HuH-7.5 (cell line): Measurements from ENCODE around the gene MAP3K6.

Experiments used
- DNase-seq: peaks from one replicate; pipeline ENCODE4 v3.0.0; 2011; ENCODE audit warnings: low spot score

Gene MAP3K6

DNA sequence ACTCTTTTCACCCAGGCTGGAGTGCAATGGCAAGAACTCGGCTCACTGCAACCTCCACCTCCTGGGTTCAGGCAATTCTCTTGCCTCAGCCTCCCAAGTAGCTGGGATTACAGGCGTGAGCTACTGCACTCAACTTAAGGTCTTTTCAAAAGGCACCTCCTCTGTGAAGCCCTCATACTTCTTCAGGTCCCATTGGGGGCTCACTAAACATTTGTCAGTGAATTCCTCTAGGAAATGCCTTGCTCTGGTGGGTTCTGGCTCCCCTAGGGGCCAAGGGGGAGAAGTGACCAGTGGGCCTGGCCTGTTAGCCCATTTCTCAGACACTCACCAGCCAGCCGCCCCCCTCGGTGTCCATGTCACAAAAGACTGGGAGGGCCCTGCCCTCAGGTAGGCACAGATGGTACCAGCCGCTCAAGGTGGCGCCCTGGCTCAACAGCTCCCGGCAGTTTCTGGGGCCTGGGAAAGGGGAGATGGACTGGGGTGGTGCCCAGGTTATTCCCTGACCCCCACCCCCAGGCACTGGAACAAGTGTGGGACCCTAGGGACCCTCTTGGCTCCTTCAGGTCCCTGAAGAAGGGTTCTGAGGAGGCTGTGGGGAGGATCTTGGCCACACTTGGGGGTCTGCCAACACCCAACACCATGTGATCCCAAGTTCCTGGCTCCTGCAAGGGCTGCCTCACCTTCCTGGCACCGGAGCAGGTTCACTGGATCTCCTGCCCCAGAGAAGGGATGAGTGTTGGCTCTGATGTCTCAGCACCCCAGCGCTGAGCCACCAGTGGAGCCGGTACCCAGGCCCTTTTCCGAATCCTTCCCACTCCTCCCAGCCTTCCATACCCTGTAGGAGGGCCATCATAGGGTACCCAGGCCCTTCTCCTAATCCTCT, 6.3 kb upstream of the MAP3K6 start:
- no peak for DNase-seq

DNA sequence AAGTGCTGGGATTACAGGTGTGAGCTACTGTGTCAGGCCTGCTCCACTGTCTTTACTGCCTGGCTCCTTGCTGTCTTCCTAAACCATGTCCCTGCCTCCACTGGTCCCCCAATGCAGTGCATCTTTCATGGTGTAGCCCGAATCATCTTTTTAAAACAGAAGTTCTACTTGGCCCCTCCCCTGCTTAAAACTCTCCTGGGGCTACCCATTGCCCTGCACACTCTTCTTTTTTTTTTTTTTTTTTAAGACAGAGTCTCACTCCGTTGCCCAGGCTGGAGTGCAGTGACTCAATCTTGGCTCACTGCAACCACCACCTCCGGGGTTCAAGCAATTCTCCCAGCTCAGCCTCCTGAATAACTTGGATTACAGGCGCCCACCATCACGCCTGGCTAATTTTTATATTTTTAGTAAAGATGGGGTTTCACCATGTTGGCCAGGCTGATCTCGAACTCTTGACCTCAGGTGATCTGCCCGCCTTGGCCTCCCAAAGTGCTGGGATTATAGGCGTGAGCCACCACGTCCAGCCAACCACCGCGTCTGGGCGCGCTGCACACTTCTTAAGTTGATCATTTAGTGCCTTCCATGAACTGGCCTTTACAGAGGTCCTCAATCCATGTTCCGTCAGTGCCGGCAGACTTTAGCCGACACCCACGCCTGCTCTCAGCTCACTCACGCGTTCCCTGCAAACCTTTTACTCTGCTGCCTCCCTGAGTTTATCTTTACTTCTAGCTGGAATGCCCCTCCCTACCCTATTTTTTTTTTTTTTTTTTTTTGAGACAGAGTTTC, 5.5 kb upstream of the MAP3K6 start:
- no peak for DNase-seq

DNA sequence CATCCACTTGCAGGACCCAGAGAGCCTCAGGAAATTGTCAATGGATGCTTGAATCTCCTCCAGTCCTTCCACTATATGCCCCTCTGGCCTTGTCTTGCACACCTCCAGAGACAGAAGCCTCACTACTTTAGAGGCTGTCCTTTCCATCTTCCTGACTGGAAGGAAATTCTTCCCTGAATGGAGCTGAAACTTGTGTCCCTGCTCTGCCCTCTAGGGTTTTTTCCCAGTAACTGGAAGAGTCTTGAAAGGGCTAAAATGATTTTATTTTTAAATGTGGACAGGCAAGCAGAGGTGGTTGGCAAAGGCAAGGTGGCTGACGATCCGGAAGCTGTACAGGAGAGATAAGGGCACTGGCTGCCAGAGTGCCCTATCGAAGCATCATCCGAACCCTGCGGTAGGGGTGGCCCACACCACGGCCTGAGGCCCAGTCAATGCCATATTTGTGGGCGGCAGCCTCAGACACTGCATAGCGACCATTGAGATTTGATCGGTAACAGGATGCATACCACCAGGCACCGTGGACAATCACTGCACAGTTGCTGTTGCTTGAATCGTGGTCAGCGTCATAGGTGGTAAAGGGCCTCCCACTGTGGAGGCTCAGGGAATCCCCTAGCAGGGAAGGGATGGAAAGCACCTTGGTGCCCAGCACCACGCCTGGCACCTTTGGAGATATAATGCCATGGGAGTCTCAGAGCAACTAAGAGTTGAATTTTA, 2.3 kb upstream of the MAP3K6 start:
- DNase-seq: no peak

DNA sequence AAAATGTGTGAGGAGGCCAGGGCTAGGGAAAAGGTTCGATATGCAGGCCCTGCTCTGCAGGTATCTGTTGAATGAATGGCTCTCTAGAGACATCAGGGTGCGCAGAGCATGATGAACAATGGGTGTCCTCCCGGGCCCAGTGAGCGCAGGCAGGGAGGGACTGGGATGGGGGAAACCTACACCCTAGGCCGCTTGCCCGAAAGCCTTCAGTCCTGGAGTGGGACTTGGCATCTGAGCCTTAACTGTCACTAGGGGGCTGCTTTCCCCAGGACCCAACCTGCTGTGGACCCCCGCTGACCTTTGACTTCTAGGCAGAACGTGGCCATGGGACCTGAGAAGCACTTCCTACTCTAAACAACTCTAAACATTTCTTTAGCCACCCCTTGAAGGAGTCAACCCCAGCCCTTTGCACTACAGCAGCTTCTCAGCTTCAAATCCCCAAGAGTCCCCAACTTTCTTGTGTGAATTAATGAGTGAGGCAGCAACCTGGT, 444 bp upstream of the MAP3K6 start:
- no peak for DNase-seq

DNA sequence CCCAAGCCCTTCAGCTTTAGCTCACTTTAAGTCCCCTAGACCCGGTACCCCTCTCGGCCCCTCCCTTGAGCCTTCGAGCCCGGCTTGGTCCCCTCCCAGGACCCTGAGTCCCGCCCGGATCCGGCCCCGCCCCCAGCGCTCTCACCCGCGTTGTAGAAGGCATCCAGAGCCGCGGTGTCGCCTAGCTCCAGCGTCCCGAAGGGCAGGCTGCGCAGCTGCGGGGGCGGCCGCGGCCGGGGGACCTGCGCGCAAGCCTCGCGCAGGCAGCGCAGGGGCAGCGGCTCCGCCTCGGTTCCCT, 699 bp downstream of the MAP3K6 start:
- DNase-seq: peak; percentile 89

DNA sequence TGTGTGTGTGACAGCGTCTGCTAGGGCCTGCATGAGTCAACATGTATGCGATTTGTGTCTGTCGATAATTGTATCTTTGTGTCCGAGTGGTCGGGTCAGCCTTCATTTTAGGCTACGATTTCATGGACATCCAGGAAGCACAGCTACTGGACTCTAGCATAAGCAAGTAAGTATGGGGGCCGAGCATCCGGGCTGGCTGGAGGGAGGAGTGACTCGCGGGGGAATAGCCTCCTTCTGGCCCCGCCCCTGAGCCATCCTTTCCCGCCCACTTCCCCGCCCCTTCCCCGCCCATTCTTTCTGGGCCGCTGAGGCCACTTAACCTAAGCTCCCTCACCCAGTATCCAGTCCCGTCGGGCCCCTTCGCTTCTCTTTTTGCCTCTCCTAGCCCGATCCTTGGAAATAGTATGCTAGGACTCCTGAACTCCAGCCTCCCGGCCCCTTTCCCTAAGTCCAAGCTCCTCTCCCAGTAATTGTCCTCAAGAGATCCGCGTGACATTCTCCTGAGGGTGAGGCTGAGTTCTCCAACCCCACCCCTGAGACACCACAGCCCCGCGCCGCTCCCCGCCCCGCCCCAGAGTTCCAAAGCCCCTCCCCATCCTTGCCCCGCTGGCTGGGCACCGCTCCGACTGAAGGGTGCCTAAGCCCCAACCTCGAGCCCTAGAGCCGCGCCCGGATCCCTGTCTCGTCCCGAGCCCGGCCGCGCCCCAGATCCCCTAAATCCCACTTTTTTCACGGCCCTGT, 1.2 kb downstream of the MAP3K6 start:
- peak; percentile 93 for DNase-seq

DNA sequence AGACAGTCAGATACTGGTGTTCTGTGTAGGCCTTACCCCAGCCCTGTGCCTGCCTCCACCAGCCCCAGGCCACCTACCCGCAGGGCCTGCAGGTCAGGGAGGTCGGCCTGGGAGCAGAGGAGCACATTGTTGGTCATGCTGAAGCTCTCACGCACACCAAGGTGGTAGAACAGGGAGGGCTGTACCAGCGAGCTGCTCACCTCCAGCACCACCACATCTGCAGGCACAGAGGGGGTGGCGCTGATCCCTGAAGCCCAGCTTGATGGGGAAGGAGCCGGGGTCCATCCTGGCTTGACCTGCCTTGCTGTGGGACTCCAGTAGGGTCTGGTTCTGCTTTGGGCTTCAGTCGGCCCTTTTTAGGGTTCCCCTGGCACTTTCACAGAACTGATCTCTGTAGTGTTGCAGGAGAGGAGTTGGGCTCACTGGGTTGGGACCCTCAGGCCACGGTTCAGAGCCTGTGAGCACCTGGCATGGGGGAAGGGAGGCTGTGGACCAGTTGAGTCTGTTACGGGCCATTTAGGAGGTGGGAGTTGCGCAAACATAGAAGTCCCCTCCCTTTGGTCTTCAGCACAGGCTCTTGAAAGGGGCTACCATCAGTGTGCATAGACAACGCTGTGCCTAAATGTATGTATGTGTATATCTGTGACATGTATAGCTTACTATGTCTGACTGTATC, 1.9 kb downstream of the MAP3K6 start:
- DNase-seq: no peak

DNA sequence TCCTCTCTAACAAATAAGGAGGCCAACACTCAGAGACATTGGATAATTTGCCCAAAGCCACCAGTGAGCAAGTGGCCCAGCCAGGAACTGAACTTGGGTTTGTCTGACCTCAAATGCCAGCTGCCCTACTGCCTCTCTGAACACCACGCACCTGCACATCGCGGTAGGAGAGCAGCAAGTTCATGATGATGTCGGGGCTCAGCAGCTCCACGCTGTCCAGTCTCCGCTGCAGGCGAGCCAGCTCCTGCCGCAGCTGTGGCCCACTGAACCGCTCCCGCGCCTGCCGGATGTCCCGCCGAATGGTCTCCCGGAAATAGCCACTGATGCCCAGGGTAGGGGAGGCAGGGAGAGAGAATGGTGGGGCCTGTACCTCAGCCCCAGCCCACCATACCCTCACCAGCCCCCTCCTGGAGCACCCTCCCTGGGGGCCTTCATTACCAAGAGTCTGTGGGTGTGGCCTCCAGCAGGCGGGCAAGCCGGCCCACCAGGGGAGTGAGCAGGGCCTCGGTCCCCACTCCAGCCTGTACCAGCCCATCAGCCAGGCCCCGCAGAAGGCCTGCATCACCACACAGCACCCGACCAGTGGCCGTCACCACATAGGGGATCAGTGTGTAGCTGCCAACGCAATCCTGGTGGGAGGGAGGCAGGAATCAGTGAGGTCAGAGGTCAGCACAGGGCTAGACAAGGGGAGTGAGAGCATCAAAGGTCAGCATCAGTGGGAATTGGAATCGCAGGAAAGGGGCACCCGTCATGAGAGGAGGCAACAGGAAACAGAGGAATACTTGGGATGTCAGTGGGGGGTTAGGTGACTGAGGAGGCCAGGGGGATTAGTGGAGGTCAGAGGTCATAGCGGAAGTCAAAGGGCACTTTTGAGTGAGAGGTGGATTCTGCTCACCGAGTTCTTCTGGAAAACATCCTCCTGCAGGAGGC, 2.7 kb downstream of the MAP3K6 start:
- DNase-seq: no peak

DNA sequence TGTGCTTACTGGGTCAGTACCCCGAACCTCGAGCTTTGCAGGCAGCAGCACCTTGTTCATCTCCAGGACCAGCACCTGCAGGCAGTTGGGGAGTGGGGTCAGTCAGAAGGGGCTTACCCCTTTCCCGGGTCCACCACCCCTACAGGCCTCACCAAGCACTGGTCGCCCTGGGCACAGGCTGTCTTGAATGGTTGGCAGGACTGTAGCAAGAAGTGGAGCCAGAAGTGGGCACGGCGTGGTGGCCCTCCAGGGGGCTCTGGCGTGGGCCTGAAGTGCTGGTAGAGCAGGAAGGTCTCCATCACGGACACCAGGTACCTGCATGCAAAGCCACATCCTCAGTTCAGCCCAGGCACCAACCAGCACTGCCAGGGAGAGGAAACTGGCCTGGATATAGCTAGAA, 5.2 kb downstream of the MAP3K6 start:
- DNase-seq: no peak

DNA sequence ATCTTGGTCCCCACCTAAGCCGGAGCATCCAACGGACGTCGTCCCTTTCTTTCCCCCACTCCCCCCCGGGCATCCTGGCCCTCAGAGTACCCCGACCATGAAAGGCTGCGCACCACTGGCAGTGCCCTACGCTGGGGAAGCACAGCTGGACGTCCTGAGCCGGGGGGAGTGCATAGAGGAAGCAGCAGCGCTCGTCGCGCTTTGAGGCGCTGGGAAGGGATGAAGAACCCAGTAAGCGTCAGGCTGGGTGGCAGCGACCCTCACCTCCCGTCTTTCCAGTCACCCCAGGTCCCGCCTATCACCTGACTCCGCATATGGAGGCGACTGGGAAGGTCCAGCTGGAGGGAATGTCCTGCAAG, 5.7 kb downstream of the MAP3K6 start:
- no peak for DNase-seq

DNA sequence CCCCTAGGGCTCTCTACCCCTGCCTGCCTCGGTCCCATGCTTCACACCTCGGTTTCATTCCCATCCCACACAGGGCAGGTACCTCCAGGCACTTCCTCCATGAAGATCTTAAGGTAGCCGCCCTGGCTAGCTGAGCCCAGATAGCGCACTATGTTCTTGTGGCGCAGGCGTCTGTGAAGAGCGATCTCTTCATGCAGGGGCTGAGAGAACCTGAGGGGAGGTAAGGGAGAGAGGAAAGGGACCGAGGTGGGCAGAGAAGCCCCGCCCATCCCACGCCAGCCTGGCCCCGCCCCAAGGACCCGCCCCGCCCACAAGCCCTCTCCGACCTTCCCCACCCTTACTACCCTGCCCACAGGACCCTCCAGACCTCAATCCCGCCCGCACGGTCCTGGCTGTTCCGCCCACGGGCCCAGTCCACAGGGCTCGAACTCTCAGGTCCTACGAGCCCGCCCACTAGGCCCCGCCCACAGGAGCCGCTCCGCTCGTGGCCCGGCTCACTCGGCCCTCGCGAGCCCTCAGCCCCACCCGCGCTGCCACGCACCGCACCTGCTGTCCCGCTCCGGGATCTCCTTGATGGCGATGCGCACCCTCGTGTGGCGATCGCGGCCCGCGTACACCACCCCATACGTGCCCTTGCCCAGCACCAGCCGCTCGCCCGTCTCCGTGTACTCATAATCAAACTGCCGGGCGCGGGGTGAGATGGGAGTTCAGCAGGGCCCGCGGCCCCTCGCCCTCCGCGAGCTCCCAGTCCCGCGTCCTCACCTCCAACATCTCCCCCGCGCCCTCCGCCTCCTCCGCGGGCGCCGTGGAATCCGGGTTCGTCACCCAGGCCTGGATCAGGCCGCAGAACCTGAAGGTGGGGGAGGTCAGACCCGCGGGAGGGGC, 6.4 kb downstream of the MAP3K6 start:
- DNase-seq: no peak

DNA sequence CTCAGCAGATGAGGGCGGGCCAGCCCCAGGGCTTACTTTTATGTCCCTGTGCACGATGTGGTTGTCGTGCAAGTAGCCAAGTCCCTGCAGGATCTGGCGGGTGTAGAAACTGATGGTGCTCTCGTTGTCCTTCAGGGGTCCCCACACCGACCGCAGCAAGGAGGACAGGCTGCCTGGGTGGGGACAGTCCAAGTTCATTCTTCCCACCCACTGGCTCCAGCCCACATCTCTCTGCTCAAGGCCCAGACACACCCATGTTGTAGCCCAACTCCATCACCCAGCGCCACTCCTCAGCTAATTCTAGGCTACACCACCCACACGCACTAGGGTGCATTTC, 7.0 kb downstream of the MAP3K6 start:
- DNase-seq: no peak

DNA sequence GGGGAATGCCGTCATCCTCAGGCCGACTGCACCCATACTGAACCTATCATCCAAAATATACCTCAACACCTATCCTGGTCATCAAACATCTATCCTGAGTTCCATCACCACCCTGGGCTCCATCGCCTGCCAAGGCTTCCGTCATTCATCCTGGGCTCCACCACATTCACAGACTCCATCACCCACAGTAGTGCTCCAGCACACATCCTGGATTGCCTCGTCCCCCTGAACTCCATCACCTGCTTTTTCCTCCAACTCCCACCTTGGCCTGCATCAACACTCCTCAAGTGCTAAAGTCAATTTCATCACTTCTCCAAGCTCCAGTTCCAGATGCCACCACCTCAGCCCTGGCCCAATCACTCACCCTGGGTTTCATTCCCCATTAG, 7.8 kb downstream of the MAP3K6 start:
- no peak for DNase-seq

DNA sequence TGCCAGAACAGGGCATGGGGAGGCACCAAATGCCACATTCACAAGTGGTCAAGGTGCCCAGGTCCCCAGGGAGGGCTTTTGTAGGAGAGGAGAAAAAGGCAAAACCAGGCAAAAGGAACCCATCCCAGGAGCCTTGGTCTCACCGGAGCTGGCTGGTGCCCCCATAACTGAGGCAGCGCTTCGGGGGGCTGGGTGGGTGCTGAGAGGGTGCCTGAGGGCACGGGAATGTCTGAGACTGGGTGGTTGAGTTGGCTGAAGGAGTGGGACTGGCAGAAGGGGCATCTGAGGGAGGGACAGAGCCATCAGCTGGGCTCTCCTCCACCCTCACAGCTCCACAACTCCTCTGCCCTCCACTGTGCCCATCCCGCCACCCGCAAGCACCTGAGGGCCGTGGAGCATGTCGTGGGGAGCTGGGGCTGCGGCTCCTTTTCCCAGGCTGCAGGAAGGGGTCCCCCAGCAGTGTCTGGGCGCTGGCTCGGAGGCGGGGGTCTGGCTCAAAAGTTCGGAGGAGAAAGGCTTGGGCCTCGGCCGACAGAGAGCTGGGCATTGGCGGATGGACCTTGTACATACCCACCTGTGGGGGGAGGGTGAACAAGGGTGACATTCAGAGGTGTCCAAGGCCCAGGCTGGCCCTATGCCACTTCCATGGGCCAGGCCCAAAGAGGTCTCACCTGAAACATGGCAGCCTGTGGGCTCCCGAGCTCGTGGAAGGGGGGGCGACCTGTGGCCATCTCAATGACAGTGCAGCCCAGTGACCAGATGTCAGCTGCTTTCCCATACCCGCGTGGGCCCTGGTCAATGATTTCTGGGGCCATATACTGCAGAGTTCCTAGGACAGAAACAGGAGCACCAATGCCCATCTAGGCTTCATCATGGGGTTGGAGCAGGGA, 8.5 kb downstream of the MAP3K6 start:
- DNase-seq: no peak

DNA sequence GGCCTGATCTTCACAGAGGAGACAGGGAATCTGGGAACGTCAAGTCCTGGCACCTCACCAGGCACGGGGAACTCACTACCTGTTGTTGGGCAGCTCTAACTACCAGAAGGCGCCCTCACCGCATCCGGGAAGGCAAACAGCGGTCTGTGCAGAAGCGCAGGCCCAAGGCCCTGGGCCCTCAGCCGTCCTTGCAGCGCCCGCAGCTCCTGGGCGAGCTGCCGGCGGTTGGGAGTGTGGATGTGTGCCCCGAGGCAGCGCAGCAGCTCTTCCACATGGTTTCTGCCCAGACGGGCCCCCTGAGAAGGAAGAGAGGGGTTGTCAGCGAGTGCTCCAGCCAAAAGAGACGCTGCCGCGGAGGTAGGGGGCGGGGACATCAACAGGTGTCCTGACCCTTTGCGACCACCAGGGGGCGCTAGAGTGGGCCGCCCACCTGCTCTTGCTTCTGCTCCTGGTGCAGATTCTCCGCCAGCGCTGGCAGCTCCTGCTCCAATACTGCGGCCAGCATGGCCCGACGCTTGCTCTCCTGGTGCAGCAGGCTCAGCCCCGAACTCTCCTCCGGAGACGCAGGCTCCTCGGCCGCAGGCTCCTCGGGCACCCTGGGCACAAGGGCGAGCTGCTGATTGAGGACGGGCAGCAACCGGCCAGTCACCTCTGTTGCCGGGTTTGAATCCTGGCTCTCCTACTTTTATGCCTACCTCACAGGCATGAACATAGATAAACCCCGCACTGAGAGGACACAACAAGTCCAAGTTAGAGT, 9.3 kb downstream of the MAP3K6 start:
- peak; percentile 98 for DNase-seq

DNA sequence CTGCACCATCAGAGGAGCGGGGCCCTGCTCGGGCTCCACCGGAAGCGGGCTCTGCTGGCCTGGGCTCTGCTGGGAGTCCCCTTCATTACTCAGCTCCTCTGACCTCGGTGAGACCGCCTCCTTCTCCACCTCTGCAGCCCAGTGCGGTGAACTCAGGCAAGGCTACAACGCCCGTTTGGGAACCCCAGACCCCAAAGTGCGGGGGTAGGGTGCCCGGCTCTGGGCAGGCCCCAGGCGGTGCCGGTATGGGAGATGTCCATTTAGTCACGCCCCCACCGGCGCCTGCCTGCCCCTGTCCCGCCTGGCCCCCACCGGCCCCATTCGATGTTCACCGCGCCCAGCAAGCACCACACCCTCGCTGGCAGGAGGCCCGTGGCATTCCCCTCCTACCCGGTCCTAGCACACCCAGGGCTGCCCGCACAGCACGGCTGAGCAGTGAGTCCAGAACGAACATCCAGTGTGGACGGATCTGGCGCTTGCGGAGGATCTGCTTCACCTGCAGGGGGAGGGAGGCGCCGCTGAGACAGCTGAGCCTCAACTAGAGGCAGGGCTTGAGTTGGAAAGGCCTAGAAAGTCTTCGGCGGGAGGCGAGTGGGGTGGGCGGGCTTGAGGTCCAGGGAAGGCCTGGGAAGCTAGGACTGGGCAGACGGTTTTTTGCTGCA, 10.0 kb downstream of the MAP3K6 start:
- DNase-seq: no peak

DNA sequence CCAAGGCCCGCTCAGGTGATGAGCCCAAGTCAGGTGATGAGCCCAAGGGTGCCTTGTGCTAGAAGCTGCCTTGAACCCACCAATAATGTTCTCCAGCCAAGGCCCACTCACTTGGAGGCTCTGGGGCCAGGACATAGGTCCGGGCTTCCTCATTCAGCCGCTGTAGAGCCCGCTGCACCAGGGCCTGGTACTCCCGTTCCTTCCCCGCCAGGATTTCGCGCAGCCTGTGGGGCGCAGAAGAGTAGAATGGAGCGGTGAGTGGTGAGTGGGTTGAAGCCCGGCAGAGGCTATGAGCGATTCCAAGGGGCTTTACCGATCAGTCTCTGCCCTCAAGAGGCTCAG, 10.5 kb downstream of the MAP3K6 start:
- no peak for DNase-seq
